Ectodermal cell (in vitro differentiated cells): ENCODE measurements around the gene CCSER1.

ENCODE experiments used
- H3K27ac ChIP-seq: 2 replicates; pipeline ENCODE4 v1.7.0; 2013; ENCODE audit warnings: mild to moderate bottlenecking, low read depth, low read length; ENCODE audit not compliant: insufficient read depth, poor library complexity, severe bottlenecking
- H3K27me3 ChIP-seq: 2 replicates; pipeline ENCODE4 v1.7.0; 2013; ENCODE audit warnings: mild to moderate bottlenecking, low read length; ENCODE audit not compliant: insufficient read depth, control insufficient read depth, poor library complexity, severe bottlenecking
- H3K36me3 ChIP-seq: one replicate; pipeline ENCODE4 v1.7.0; 2013; ENCODE audit warnings: low read length; ENCODE audit not compliant: control insufficient read depth, insufficient read depth
- H3K4me1 ChIP-seq: one replicate; pipeline ENCODE4 v1.7.0; 2013; ENCODE audit warnings: low read length; ENCODE audit not compliant: control insufficient read depth, insufficient read depth
- H3K4me3 ChIP-seq: 2 replicates; pipeline ENCODE4 v1.7.0; 2013; ENCODE audit warnings: low read depth, low read length, control low read depth; ENCODE audit not compliant: insufficient read depth
- H3K9me3 ChIP-seq: 2 replicates; pipeline ENCODE4 v1.7.0; 2013; ENCODE audit warnings: mild to moderate bottlenecking, low read length, moderate library complexity; ENCODE audit not compliant: control insufficient read depth
- WGBS, 2 experiments: methylation state at CpG; one replicate each; pipeline ENCODE4 v1.1.7; 2013; ENCODE audit warnings: missing lambda C conversion rate in 2 of 2; 5-methylcytosine and 5-hydroxymethylcytosine counted together

Gene CCSER1

DNA sequence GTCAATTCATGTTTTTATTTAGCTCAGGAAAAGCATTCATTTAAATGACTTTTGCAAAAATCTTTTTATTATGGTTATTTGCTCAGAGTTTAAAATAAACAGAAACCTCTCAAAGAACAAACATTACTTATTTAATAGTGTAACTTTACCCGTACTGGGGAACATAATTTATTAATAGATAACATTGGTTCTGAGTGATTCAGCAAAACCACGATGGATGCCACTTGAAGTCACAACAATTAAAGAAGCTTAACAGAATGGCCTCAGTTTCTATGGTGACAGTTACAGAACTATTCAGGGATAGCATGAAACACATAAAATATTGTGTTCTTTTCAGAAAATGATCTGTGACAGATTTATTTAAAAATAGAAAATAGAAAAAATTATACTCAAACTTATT is 368.7 kb downstream of the CCSER1 start:
- Histone ChIP-seq H3K9me3 (no peaks in the 10 kb centered on the region), H3K4me1 (no peaks in the 10 kb centered on the region), H3K27me3 (no peaks in the 10 kb centered on the region), H3K4me3 (no peak overlapping the region), H3K27ac (no peak overlapping the region), H3K36me3 (no peaks in the 10 kb centered on the region)
- 94 to 100% methylated on average over 1 of the region's 2 CpGs for WGBS, 2 experiments

GRCh38 chr4:90498175-90498574 is 371.0 kb downstream of the CCSER1 start:
- Histone ChIP-seq H3K27me3 (no peaks in the 10 kb centered on the region), H3K4me3 (no peak overlapping the region), H3K9me3 (peaks cover 4% of the 10 kb centered on the region), H3K4me1 (no peaks in the 10 kb centered on the region), H3K36me3 (no peaks in the 10 kb centered on the region), H3K27ac (no peak overlapping the region)
- WGBS, 2 experiments, result 81% methylated on average over 2 of the region's 2 CpGs; no CpG with 5 or more reads in 1 of the 2 experiments

- H3K27ac ChIP-seq, result no peak overlapping the region
- 88 to 90% methylated on average over 1 of the region's 2 CpGs for WGBS, 2 experiments
- no peaks in the 10 kb centered on the region for H3K36me3 ChIP-seq
- no peaks in the 10 kb centered on the region for H3K27me3 ChIP-seq
- H3K4me1 ChIP-seq, result no peaks in the 10 kb centered on the region
- H3K9me3 ChIP-seq, result peaks cover 4% of the 10 kb centered on the region
- H3K4me3 ChIP-seq, result no peak overlapping the region
These were observed 376.5 kb downstream of the CCSER1 start for GRCh38 chr4:90503677-90504076.

DNA sequence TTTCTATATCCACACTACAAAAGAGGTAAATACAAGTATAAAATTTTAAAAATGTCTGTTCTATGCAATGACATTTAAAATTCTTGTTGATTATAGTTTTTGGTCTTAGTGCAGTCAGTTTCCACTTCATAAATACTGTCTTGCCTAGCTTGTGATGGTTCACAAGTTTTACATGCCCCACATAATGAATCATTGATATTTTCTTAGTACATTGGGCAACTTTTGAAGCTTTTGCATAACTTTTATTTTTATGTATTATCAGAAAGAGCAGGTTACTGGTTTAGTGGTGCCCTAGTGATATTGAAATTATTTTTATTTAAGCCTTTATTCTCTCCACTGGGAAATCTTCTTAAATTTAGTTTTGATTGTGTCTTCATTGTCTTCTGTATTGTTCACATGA is 388.0 kb downstream of the CCSER1 start:
- no peak overlapping the region for H3K4me3 ChIP-seq
- H3K9me3 ChIP-seq, result no peaks in the 10 kb centered on the region
- no peaks in the 10 kb centered on the region for H3K4me1 ChIP-seq
- no peaks in the 10 kb centered on the region for H3K36me3 ChIP-seq
- H3K27ac ChIP-seq, result no peak overlapping the region
- H3K27me3 ChIP-seq, result no peaks in the 10 kb centered on the region

DNA sequence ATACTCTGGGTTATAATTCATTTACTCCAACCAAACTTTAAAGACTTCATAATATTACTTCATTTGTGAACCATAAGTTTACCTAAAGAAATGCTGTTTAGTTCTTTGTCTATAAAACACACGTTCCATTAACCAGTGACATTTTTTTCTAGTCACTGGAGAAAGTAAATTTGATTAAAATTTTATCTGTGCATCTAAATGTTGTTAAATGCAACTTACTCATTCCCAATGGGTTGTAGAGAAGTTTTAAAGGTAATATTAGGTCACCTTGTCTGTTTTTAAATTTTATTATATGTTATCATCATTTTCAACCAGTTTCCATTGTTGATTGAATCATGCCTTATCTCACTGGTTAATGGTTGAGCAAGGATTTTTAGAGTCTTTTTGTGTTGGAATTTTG is 401.4 kb downstream of the CCSER1 start:
- Histone ChIP-seq H3K4me1 (no peaks in the 10 kb centered on the region), H3K9me3 (no peaks in the 10 kb centered on the region), H3K27me3 (no peaks in the 10 kb centered on the region), H3K36me3 (no peaks in the 10 kb centered on the region), H3K4me3 (no peak overlapping the region), H3K27ac (no peak overlapping the region)
- no CpG with 5 or more reads among the region's 1 CpG for WGBS, 2 experiments

DNA sequence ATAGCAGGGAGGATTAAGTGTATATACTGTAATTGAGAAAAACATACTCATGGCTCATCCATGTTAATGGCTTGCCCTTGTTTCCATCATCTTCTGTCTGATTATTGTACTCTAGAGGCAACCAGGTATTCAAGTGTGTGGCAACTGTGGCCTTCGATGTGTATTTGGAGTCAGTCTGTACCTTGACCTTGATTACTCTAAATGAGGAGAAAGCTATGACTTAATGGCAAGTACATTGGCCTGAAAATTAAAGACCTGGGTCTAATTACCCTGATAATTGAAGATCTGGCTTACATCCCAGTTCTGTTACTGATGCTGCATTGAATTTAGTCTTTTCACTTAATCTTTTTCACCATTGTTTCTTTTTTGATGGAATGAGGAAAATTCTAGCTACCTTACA is 409.2 kb downstream of the CCSER1 start:
- Histone ChIP-seq H3K27me3 (no peaks in the 10 kb centered on the region), H3K36me3 (no peaks in the 10 kb centered on the region), H3K27ac (no peak overlapping the region), H3K4me1 (no peaks in the 10 kb centered on the region), H3K9me3 (no peaks in the 10 kb centered on the region), H3K4me3 (no peak overlapping the region)
- WGBS, 2 experiments, result 97 to 100% methylated on average over 1 of the region's 1 CpG

DNA sequence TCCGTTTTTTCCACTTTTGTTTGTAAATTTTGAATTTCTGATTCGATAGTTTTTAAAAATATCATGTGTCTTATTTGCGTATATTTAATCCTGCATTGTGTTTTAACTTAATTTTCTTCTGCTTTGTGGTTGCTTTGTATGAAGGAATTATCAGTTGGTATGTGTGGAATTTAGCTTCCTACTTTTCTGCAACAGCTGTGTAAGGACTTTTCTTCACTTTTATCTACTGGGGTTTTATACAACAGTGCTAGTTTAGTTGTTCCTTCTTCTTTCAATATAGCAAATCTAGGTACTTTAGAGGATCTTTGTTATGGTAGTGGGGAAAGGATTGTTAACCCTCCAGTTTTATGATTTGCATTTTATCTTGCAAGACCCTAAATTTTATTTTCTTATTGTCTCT is 410.3 kb downstream of the CCSER1 start:
- H3K27ac ChIP-seq, result peak overlapping the region; percentile 55
- WGBS, 2 experiments, result 93 to 97% methylated on average over 3 of the region's 3 CpGs

GRCh38 chr4:90540536-90540935 is 413.3 kb downstream of the CCSER1 start:
- no peak overlapping the region for H3K4me3 ChIP-seq
- H3K4me1 ChIP-seq, result no peaks in the 10 kb centered on the region
- no peaks in the 10 kb centered on the region for H3K27me3 ChIP-seq

More for the DNA sequence above, 410.3 kb downstream of the CCSER1 start:
- H3K4me1 ChIP-seq, result no peaks in the 10 kb centered on the region
- H3K4me3 ChIP-seq, result no peak overlapping the region
- no peaks in the 10 kb centered on the region for H3K36me3 ChIP-seq
- no peaks in the 10 kb centered on the region for H3K27me3 ChIP-seq
- no peaks in the 10 kb centered on the region for H3K9me3 ChIP-seq

GRCh38 chr4:90542216-90542615 is 415.0 kb downstream of the CCSER1 start:
- Histone ChIP-seq H3K36me3 (no peaks in the 10 kb centered on the region), H3K27ac (no peak overlapping the region), H3K9me3 (no peaks in the 10 kb centered on the region), H3K27me3 (no peaks in the 10 kb centered on the region), H3K4me3 (no peak overlapping the region), H3K4me1 (no peaks in the 10 kb centered on the region)
- WGBS, 2 experiments, result 96 to 97% methylated on average over 4 of the region's 4 CpGs

More at GRCh38 chr4:90540536-90540935, 413.3 kb downstream of the CCSER1 start:
- Histone ChIP-seq H3K27ac (no peak overlapping the region), H3K9me3 (no peaks in the 10 kb centered on the region), H3K36me3 (no peaks in the 10 kb centered on the region)

GRCh38 chr4:90543419-90544170 is 416.4 kb downstream of the CCSER1 start:
- WGBS, 2 experiments, result 92 to 93% methylated on average over 5 of the region's 5 CpGs
- Histone ChIP-seq H3K27ac (no peak overlapping the region), H3K4me1 (no peaks in the 10 kb centered on the region), H3K27me3 (no peaks in the 10 kb centered on the region), H3K4me3 (no peak overlapping the region), H3K9me3 (no peaks in the 10 kb centered on the region), H3K36me3 (no peaks in the 10 kb centered on the region)
